HEK293 (cell line): ENCODE measurements around the gene GLTP.

Experiments
- HOXC10 ChIP-seq: sonication (generic); formaldehyde crosslinking; IDR thresholded peaks from 2 replicates; pipeline ENCODE4 v1.8.1; 2023; ENCODE audit warnings: mild to moderate bottlenecking, missing genetic modification reagents
- MEIS1 ChIP-seq: sonication (generic); formaldehyde crosslinking; IDR thresholded peaks from 2 replicates; pipeline ENCODE4 v1.8.1; 2022; ENCODE audit warnings: missing genetic modification reagents, mild to moderate bottlenecking, borderline replicate concordance
- MYNN ChIP-seq: fragments of 450-650 bp; formaldehyde crosslinking; IDR thresholded peaks from 2 replicates; pipeline ENCODE4 v1.5.1; 2016; ENCODE audit warnings: missing biosample characterization, missing genetic modification characterization, borderline replicate concordance
- RBAK ChIP-seq: fragments of 450-650 bp; formaldehyde crosslinking; IDR thresholded peaks from 2 replicates; pipeline ENCODE4 v1.5.1; 2016; ENCODE audit warnings: missing biosample characterization, missing genetic modification characterization
- TRIM28 ChIP-seq: IDR thresholded peaks from 2 replicates; pipeline ENCODE4 v1.6.1; 2011; ENCODE audit warnings: low read length, control low read depth, borderline replicate concordance
- ZIC2 ChIP-seq: fragments of 450-650 bp; formaldehyde crosslinking; IDR thresholded peaks from 2 replicates; pipeline ENCODE4 v1.5.1; 2016; ENCODE audit warnings: missing biosample characterization, missing genetic modification characterization
- ZNF18 ChIP-seq: fragments of 450-650 bp; formaldehyde crosslinking; IDR thresholded peaks from 2 replicates; pipeline ENCODE4 v1.5.1; 2016; ENCODE audit warnings: missing biosample characterization, missing genetic modification characterization
- ZNF621 ChIP-seq: fragments of 450-650 bp; formaldehyde crosslinking; IDR thresholded peaks from 2 replicates; pipeline ENCODE4 v1.5.1; 2017; ENCODE audit warnings: missing biosample characterization, missing genetic modification characterization
- ZNF837 ChIP-seq: fragments of 450-650 bp; formaldehyde crosslinking; IDR thresholded peaks from 2 replicates; pipeline ENCODE4 v1.5.1; 2016; ENCODE audit warnings: missing biosample characterization, missing genetic modification characterization
- TF ChIP-seq, protein P1 (sequence below): fragments of 450-650 bp; formaldehyde crosslinking; IDR thresholded peaks from 2 replicates; pipeline ENCODE4 v1.5.1; 2016; ENCODE audit warnings: missing biosample characterization, missing genetic modification characterization
- TF ChIP-seq, protein P2 (sequence below): fragments of 450-650 bp; formaldehyde crosslinking; IDR thresholded peaks from 2 replicates; pipeline ENCODE4 v1.5.1; 2016; ENCODE audit warnings: missing biosample characterization, missing genetic modification characterization
- TF ChIP-seq, protein P3 (sequence below): fragments of 450-650 bp; formaldehyde crosslinking; IDR thresholded peaks from 2 replicates; pipeline ENCODE4 v1.5.1; 2016; ENCODE audit warnings: missing biosample characterization, missing genetic modification characterization
- TF ChIP-seq, protein P4 (sequence below): fragments of 450-650 bp; formaldehyde crosslinking; IDR thresholded peaks from 2 replicates; pipeline ENCODE4 v1.5.1; 2016; ENCODE audit warnings: missing biosample characterization, missing genetic modification characterization
- TF ChIP-seq, protein P5 (sequence below): fragments of 450-650 bp; formaldehyde crosslinking; IDR thresholded peaks from 2 replicates; pipeline ENCODE4 v1.5.1; 2016; ENCODE audit warnings: missing biosample characterization, missing genetic modification characterization, borderline replicate concordance

GRCh38 chr12:109807954-109808643 is 72.2 kb downstream of the GLTP start:
- TF ChIP-seq, protein P1, sequence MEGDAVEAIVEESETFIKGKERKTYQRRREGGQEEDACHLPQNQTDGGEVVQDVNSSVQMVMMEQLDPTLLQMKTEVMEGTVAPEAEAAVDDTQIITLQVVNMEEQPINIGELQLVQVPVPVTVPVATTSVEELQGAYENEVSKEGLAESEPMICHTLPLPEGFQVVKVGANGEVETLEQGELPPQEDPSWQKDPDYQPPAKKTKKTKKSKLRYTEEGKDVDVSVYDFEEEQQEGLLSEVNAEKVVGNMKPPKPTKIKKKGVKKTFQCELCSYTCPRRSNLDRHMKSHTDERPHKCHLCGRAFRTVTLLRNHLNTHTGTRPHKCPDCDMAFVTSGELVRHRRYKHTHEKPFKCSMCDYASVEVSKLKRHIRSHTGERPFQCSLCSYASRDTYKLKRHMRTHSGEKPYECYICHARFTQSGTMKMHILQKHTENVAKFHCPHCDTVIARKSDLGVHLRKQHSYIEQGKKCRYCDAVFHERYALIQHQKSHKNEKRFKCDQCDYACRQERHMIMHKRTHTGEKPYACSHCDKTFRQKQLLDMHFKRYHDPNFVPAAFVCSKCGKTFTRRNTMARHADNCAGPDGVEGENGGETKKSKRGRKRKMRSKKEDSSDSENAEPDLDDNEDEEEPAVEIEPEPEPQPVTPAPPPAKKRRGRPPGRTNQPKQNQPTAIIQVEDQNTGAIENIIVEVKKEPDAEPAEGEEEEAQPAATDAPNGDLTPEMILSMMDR (tag by site-specific recombination) = no peak
- TF ChIP-seq, protein P2, sequence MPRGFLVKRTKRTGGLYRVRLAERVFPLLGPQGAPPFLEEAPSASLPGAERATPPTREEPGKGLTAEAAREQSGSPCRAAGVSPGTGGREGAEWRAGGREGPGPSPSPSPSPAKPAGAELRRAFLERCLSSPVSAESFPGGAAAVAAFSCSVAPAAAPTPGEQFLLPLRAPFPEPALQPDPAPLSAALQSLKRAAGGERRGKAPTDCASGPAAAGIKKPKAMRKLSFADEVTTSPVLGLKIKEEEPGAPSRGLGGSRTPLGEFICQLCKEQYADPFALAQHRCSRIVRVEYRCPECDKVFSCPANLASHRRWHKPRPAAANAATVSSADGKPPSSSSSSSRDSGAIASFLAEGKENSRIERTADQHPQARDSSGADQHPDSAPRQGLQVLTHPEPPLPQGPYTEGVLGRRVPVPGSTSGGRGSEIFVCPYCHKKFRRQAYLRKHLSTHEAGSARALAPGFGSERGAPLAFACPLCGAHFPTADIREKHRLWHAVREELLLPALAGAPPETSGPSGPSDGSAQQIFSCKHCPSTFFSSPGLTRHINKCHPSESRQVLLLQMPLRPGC = no peak
- TF ChIP-seq ZNF837 (tag by site-specific recombination) (no peak), ZNF18 (no peak), ZIC2 (tag by site-specific recombination) (no peak), MYNN (tag by site-specific recombination) (no peak), HOXC10 (CRISPR knock-in tag) (no peak), TRIM28 (no peak), ZNF621 (no peak), RBAK (tag by site-specific recombination) (no peak), MEIS1 (CRISPR knock-in tag) (no peak)
- TF ChIP-seq, protein P3, sequence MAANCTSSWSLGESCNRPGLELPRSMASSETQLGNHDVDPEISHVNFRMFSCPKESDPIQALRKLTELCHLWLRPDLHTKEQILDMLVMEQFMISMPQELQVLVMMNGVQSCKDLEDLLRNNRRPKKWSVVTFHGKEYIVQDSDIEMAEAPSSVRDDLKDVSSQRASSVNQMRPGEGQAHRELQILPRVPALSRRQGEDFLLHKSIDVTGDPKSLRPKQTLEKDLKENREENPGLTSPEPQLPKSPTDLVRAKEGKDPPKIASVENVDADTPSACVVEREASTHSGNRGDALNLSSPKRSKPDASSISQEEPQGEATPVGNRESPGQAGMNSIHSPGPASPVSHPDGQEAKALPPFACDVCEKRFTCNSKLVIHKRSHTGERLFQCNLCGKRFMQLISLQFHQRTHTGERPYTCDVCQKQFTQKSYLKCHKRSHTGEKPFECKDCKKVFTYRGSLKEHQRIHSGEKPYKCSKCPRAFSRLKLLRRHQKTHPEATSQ = no peak
- TF ChIP-seq, protein P4, sequence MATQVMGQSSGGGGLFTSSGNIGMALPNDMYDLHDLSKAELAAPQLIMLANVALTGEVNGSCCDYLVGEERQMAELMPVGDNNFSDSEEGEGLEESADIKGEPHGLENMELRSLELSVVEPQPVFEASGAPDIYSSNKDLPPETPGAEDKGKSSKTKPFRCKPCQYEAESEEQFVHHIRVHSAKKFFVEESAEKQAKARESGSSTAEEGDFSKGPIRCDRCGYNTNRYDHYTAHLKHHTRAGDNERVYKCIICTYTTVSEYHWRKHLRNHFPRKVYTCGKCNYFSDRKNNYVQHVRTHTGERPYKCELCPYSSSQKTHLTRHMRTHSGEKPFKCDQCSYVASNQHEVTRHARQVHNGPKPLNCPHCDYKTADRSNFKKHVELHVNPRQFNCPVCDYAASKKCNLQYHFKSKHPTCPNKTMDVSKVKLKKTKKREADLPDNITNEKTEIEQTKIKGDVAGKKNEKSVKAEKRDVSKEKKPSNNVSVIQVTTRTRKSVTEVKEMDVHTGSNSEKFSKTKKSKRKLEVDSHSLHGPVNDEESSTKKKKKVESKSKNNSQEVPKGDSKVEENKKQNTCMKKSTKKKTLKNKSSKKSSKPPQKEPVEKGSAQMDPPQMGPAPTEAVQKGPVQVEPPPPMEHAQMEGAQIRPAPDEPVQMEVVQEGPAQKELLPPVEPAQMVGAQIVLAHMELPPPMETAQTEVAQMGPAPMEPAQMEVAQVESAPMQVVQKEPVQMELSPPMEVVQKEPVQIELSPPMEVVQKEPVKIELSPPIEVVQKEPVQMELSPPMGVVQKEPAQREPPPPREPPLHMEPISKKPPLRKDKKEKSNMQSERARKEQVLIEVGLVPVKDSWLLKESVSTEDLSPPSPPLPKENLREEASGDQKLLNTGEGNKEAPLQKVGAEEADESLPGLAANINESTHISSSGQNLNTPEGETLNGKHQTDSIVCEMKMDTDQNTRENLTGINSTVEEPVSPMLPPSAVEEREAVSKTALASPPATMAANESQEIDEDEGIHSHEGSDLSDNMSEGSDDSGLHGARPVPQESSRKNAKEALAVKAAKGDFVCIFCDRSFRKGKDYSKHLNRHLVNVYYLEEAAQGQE (tag by site-specific recombination) = no peak
- TF ChIP-seq, protein P5, sequence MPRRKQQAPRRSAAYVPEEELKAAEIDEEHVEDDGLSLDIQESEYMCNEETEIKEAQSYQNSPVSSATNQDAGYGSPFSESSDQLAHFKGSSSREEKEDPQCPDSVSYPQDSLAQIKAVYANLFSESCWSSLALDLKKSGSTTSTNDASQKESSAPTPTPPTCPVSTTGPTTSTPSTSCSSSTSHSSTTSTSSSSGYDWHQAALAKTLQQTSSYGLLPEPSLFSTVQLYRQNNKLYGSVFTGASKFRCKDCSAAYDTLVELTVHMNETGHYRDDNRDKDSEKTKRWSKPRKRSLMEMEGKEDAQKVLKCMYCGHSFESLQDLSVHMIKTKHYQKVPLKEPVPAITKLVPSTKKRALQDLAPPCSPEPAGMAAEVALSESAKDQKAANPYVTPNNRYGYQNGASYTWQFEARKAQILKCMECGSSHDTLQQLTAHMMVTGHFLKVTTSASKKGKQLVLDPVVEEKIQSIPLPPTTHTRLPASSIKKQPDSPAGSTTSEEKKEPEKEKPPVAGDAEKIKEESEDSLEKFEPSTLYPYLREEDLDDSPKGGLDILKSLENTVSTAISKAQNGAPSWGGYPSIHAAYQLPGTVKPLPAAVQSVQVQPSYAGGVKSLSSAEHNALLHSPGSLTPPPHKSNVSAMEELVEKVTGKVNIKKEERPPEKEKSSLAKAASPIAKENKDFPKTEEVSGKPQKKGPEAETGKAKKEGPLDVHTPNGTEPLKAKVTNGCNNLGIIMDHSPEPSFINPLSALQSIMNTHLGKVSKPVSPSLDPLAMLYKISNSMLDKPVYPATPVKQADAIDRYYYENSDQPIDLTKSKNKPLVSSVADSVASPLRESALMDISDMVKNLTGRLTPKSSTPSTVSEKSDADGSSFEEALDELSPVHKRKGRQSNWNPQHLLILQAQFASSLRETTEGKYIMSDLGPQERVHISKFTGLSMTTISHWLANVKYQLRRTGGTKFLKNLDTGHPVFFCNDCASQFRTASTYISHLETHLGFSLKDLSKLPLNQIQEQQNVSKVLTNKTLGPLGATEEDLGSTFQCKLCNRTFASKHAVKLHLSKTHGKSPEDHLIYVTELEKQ = no peak
